CD14-positive monocyte (primary cell): ENCODE measurements around the gene GATAD2A. TPM values are rescaled to one million over a fixed set of nuclear protein-coding genes. Genes with fewer than 3 reads are reported as not detected.

Source experiments
- DNase-seq, 3 donors: peaks; one replicate each; pipeline ENCODE4 v3.0.0-alpha.2; 2011 to 2022
- H2AFZ ChIP-seq: 2 replicates; pipeline ENCODE4 v1.6.0; 2012; ENCODE audit warnings: mild to moderate bottlenecking, low read depth, low read length, inconsistent platforms; ENCODE audit not compliant: insufficient read depth, poor library complexity, severe bottlenecking
- H3K27ac ChIP-seq, 2 donors: 1 replicate in 1 of 2; 2 replicates in 1 of 2; pipeline ENCODE4 v1.5.1; 2012 to 2013; ENCODE audit warnings: low read length in 2 of 2, control low read depth in 1 of 2, inconsistent platforms in 1 of 2, low read depth in 1 of 2, mild to moderate bottlenecking in 1 of 2
- H3K27me3 ChIP-seq, 2 donors: one replicate each; pipeline versions ENCODE4 v1.6.0 to v1.6.1; 2011 to 2013; ENCODE audit warnings: low read length in 2 of 2; ENCODE audit not compliant: control insufficient read depth in 2 of 2, insufficient read depth in 2 of 2
- H3K36me3 ChIP-seq, 2 donors: replicated peaks in 1 of 2; 1 replicate in 1 of 2; 2 replicates in 1 of 2; pipeline versions ENCODE4 v1.5.1 to v1.6.1; 2012 to 2013; ENCODE audit warnings: low read length in 2 of 2, control low read depth in 1 of 2, inconsistent platforms in 1 of 2, mild to moderate bottlenecking in 1 of 2; ENCODE audit not compliant: insufficient read depth in 2 of 2, control insufficient read depth in 1 of 2
- H3K4me1 ChIP-seq, 2 donors: 1 replicate in 1 of 2; 2 replicates in 1 of 2; pipeline versions ENCODE4 v1.5.1 to v1.6.1; 2012 to 2013; ENCODE audit warnings: low read length in 2 of 2, control low read depth in 1 of 2, inconsistent platforms in 1 of 2, mild to moderate bottlenecking in 1 of 2, moderate library complexity in 1 of 2; ENCODE audit not compliant: insufficient read depth in 2 of 2, control insufficient read depth in 1 of 2
- H3K4me2 ChIP-seq: replicated peaks from 2 replicates; pipeline ENCODE3; 2012; ENCODE audit warnings: low read length, moderate library complexity, mild to moderate bottlenecking; ENCODE audit not compliant: poor library complexity, severe bottlenecking; ENCODE audit errors: extremely low read depth
- H3K4me3 ChIP-seq, 3 experiments: fragments of 200-600 bp in 1 of 3; sonication (generic) in 1 of 3; replicated peaks in 1 of 3; 1 replicate in 2 of 3; 2 replicates in 1 of 3; pipeline ENCODE4 v1.5.1; 2011 to 2013; ENCODE audit warnings: low read length in 3 of 3, mild to moderate bottlenecking in 3 of 3, control low read depth in 2 of 3, low read depth in 2 of 3, inconsistent platforms in 1 of 3, moderate library complexity in 1 of 3
- H3K79me2 ChIP-seq: 2 replicates; pipeline ENCODE4 v1.6.0; 2012; ENCODE audit warnings: mild to moderate bottlenecking, control low read depth, inconsistent platforms, low read length, moderate library complexity; ENCODE audit not compliant: insufficient read depth
- H3K9ac ChIP-seq: 2 replicates; pipeline ENCODE4 v1.6.0; 2017; ENCODE audit warnings: low read length, mild to moderate bottlenecking; ENCODE audit not compliant: insufficient read depth, poor library complexity, severe bottlenecking
- H3K9me3 ChIP-seq, 2 donors: replicated peaks in 1 of 2; 1 replicate in 1 of 2; 2 replicates in 1 of 2; pipeline versions ENCODE4 v1.5.1 to v1.6.1; 2012 to 2013; ENCODE audit warnings: low read length in 2 of 2, control low read depth in 1 of 2; ENCODE audit not compliant: control insufficient read depth in 1 of 2, insufficient read depth in 1 of 2
- H4K20me1 ChIP-seq: 2 replicates; pipeline ENCODE4 v1.6.0; 2012; ENCODE audit warnings: mild to moderate bottlenecking, low read length, control low read depth, moderate library complexity; ENCODE audit not compliant: insufficient read depth
- H3K27ac Mint-ChIP-seq, 7 donors: one replicate each; pipeline ENCODE4 v1.8.0; 2020; ENCODE audit warnings: mild to moderate bottlenecking in 7 of 7, mixed read lengths in 7 of 7, moderate library complexity in 6 of 7, inconsistent platforms in 2 of 7
- H3K27me3 Mint-ChIP-seq, 3 donors: one replicate each; pipeline ENCODE4 v1.8.0; 2021 to 2022; ENCODE audit warnings: low read depth in 3 of 3, mild to moderate bottlenecking in 3 of 3, mixed read lengths in 3 of 3, moderate library complexity in 3 of 3, inconsistent platforms in 1 of 3
- H3K36me3 Mint-ChIP-seq, 2 donors: one replicate each; pipeline ENCODE4 v1.8.0; 2020; ENCODE audit warnings: mixed read lengths in 2 of 2, inconsistent platforms in 1 of 2, mild to moderate bottlenecking in 1 of 2
- H3K4me1 Mint-ChIP-seq: one replicate; pipeline ENCODE4 v1.8.0; 2020; ENCODE audit warnings: mild to moderate bottlenecking, mixed read lengths
- H3K4me3 Mint-ChIP-seq, 2 donors: one replicate each; pipeline ENCODE4 v1.8.0; 2020; ENCODE audit warnings: mild to moderate bottlenecking in 2 of 2, mixed read lengths in 2 of 2, moderate library complexity in 1 of 2
- H3K9me3 Mint-ChIP-seq, 7 donors: one replicate each; pipeline ENCODE4 v1.8.0; 2020 to 2022; ENCODE audit warnings: mixed read lengths in 7 of 7, mild to moderate bottlenecking in 6 of 7, moderate library complexity in 6 of 7, inconsistent platforms in 2 of 7
- CTCF ChIP-seq: fragments of 200-600 bp; IDR thresholded peaks from one replicate; pipeline ENCODE4 v1.8.0; 2022; ENCODE audit warnings: antibody characterized with exemption, mild to moderate bottlenecking
- WGBS: methylation state at CpG from one replicate; pipeline ENCODE4 v1.1.5; 2013; ENCODE audit warnings: missing lambda C conversion rate; ENCODE audit not compliant: insufficient coverage; 5-methylcytosine and 5-hydroxymethylcytosine counted together
- intact Hi-C, 2 donors: fragments of 100-400 bp; cut with micrococcal nuclease; formaldehyde crosslinking; loops; one replicate each; pipeline versions ENCODE4 v1.15.0 to v1.15.1; 2023
- polyA plus RNA-seq, 3 donors: library from polyadenylated mRNA; depleted of rRNA in 1 of 3; unstranded in 2 of 3; stranded (reverse) in 1 of 3; fragments of 300-500 nt in 2 of 3; fragments of >200 nt in 1 of 3; fragmentation: Illumina TruSeq in 2 of 3; gene quantifications; 1 replicate in 2 of 3; 2 replicates in 1 of 3; pipeline ENCODE4 v1.2.3, GENCODE V29; 2012 to 2021

GATAD2A gene
- polyA plus RNA-seq, 3 donors, result 8.0 to 35.9 (median 8.7) TPM

- intact Hi-C loops, result no loop called here
- Mint-ChIP-seq H3K27ac (peak overlapping the region in 4 of 7 donors; percentile 16 to 97 (median 86)), H3K4me1 (peaks cover 44% of the 10 kb centered on the region), H3K4me3 (no peak overlapping the region), H3K36me3 (peaks cover 21 to 37% of the 10 kb centered on the region in 2 donors), H3K27me3 (peaks cover 0 to 1% (median 0%) of the 10 kb centered on the region in 3 donors), H3K9me3 (no peaks in the 10 kb centered on the region)
- no peaks in the 10 kb centered on the region for H3K9me3 ChIP-seq
- H3K27me3 ChIP-seq, result no peaks in the 10 kb centered on the region
- peaks cover 0 to 17% of the 10 kb centered on the region in 2 donors for H3K36me3 ChIP-seq
- H3K4me3 ChIP-seq, result no peak overlapping the region
- H3K9ac ChIP-seq, result no peak overlapping the region
- H4K20me1 ChIP-seq, result peaks cover 100% of the 10 kb centered on the region
- H3K4me2 ChIP-seq, result no peak overlapping the region
- H3K79me2 ChIP-seq, result peaks cover 100% of the 10 kb centered on the region
- no peak for TF ChIP-seq CTCF
- 95% methylated on average over 11 of the region's 12 CpGs for WGBS
- H3K27ac ChIP-seq, result peak overlapping the region in 1 of 2 donors; percentile 89
- no peak for DNase-seq
- peaks cover 24 to 25% of the 10 kb centered on the region in 2 donors for H3K4me1 ChIP-seq
- H2AFZ ChIP-seq, result no peak overlapping the region
Observed at GRCh38 chr19:19429361-19429760, 23.9 kb downstream of the GATAD2A start.

GRCh38 chr19:19432732-19433131 is 27.3 kb downstream of the GATAD2A start:
- Mint-ChIP-seq H3K36me3 (peaks cover 35 to 38% of the 10 kb centered on the region in 2 donors), H3K27ac (peak overlapping the region in 3 of 7 donors; percentile 15 to 60 (median 56)), H3K4me3 (no peak overlapping the region), H3K27me3 (peaks cover 0 to 1% (median 0%) of the 10 kb centered on the region in 3 donors), H3K9me3 (no peaks in the 10 kb centered on the region), H3K4me1 (peaks cover 27% of the 10 kb centered on the region)
- WGBS, result 92% methylated on average over 2 of the region's 2 CpGs
- no peak for DNase-seq
- intact Hi-C loops, result loop anchor here in 1 of 2 donors (5.0 kb wide), 1 partner anchor 45 kb away; no protein-coding TSS in a partner anchor
- Histone ChIP-seq H4K20me1 (peaks cover 100% of the 10 kb centered on the region), H3K4me1 (peaks cover 13 to 14% of the 10 kb centered on the region in 2 donors), H2AFZ (no peak overlapping the region), H3K36me3 (peaks cover 10 to 34% of the 10 kb centered on the region in 2 donors), H3K27ac (peak overlapping the region in 1 of 2 donors; percentile 1), H3K27me3 (no peaks in the 10 kb centered on the region), H3K9ac (no peak overlapping the region), H3K4me3 (no peak overlapping the region), H3K9me3 (no peaks in the 10 kb centered on the region), H3K79me2 (peaks cover 100% of the 10 kb centered on the region), H3K4me2 (no peak overlapping the region)
- no peak for TF ChIP-seq CTCF
